ENCODE measurements around the gene LANCL2. TPM values are rescaled to one million over a fixed set of nuclear protein-coding genes. Genes with fewer than 3 reads are reported as not detected.

LANCL2 gene
- total RNA-seq, 1 experiment from 2014 or later = 26.4 TPM

GRCh38 chr7:55467047-55467593, 102.0 kb downstream of the LANCL2 start:
- no peaks in the 10 kb centered on the region for H3K4me1 ChIP-seq (ENCODE audit: insufficient read depth, low read length)
- H4K20me1 ChIP-seq (ENCODE audit: control insufficient read depth, insufficient read depth, insufficient read length) = no peaks in the 10 kb centered on the region

More at GRCh38 chr7:55467047-55467593, 102.0 kb downstream of the LANCL2 start:
- H4K91ac ChIP-seq (ENCODE audit: insufficient read length, low read depth, low read length) = no peak overlapping the region
- H3K23ac ChIP-seq (ENCODE audit: insufficient read length, low read depth, low read length) = no peak overlapping the region
- H2BK5ac ChIP-seq (ENCODE audit: insufficient read length, low read length) = no peak overlapping the region
- no peak overlapping the region for H2BK20ac ChIP-seq (ENCODE audit: low read depth, low read length, poor library complexity, severe bottlenecking)
- Mint-ChIP-seq H3K4me3 (no peak overlapping the region), H3K27me3 (ENCODE audit: low read depth) (peaks cover 9% of the 10 kb centered on the region), H3K4me1 (no peaks in the 10 kb centered on the region), H3K9me3 (peaks cover 44 to 52% of the 10 kb centered on the region in 2 experiments), H3K36me3 (ENCODE audit: insufficient read depth in 1 of 3, low read depth in 3 of 3) (peaks cover 64 to 74% (median 64%) of the 10 kb centered on the region in 3 experiments), H3K27ac (no peak overlapping the region; a peak in 1 of 7 replicates)
- peaks cover 11% of the 10 kb centered on the region for H3K9me3 ChIP-seq (ENCODE audit: control insufficient read depth, low read depth, low read length)
- H4K5ac ChIP-seq (ENCODE audit: insufficient read length, low read depth, low read length) = no peak overlapping the region
- H3K79me1 ChIP-seq (ENCODE audit: insufficient read depth, low read depth, low read length, poor library complexity, severe bottlenecking) = no peaks in the 10 kb centered on the region
- no peak overlapping the region for H2BK12ac ChIP-seq (ENCODE audit: insufficient read length, low read depth, low read length)
- WGBS (ENCODE audit: extremely low coverage, insufficient read length, low lambda C conversion rate) = no CpG with 5 or more reads among the region's 7 CpGs
- H3K27ac ChIP-seq (ENCODE audit: insufficient read length, low read depth, low read length) = no peak overlapping the region
- no peak overlapping the region for H2AK5ac ChIP-seq (ENCODE audit: insufficient read length, low read length)
- no peak overlapping the region for H3K4me2 ChIP-seq (ENCODE audit: insufficient read depth, insufficient read length, low read length)
- no peak for DNase-seq
- no peak overlapping the region for H2AFZ ChIP-seq (ENCODE audit: low read length)
- no peak overlapping the region for H3K56ac ChIP-seq (ENCODE audit: insufficient read length, low read depth, low read length)
- H3K18ac ChIP-seq (ENCODE audit: insufficient read length, low read depth, low read length) = no peak overlapping the region
- H3K27me3 ChIP-seq (ENCODE audit: insufficient read depth, low read length) = no peaks in the 10 kb centered on the region
- no peak overlapping the region for H3T11ph ChIP-seq (ENCODE audit: low read length)
- H4K8ac ChIP-seq (replicated peaks; ENCODE audit: insufficient read length, low read depth, low read length) = no peak overlapping the region
- H3K79me2 ChIP-seq (ENCODE audit: insufficient read depth, low read length) = no peaks in the 10 kb centered on the region
- no peak for TF ChIP-seq CTCF (conservative IDR thresholded peaks at IDR 0.05)
- no peak overlapping the region for H3K14ac ChIP-seq (ENCODE audit: insufficient read depth, low read length)
- no peak overlapping the region for H3K4ac ChIP-seq (ENCODE audit: low read depth, low read length)
- H3K9ac ChIP-seq (ENCODE audit: extremely low read depth, insufficient read length, low read length) = no peak overlapping the region
- H2BK15ac ChIP-seq (ENCODE audit: low read depth, low read length) = no peak overlapping the region
- no peaks in the 10 kb centered on the region for H3K23me2 ChIP-seq (ENCODE audit: insufficient read length, low read depth, low read length, poor library complexity, severe bottlenecking)
- no peak overlapping the region for H2BK120ac ChIP-seq (ENCODE audit: low read depth, low read length, poor library complexity, severe bottlenecking)

All from H9 (cell line).